SU-DHL-6 (cell line): ENCODE measurements around the gene TANC1.

Experiments
- EZH2phosphoT487 ChIP-seq: fragments of 200-600 bp; sonication (generic), shearing (Covaris generic); conservative IDR thresholded peaks from 2 replicates; pipeline ENCODE4 v1.6.1; 2018; ENCODE audit warnings: mild to moderate bottlenecking, antibody characterized with exemption, low read length, moderate library complexity, mixed read lengths
- TF ChIP-seq, protein P1 (sequence below): fragments of 200-600 bp; sonication (generic); IDR thresholded peaks from one replicate; pipeline ENCODE4 v1.5.1; 2017; ENCODE audit warnings: antibody characterized with exemption, mild to moderate bottlenecking, low read length, moderate library complexity; ENCODE audit not compliant: insufficient read depth, poor library complexity, severe bottlenecking

DNA sequence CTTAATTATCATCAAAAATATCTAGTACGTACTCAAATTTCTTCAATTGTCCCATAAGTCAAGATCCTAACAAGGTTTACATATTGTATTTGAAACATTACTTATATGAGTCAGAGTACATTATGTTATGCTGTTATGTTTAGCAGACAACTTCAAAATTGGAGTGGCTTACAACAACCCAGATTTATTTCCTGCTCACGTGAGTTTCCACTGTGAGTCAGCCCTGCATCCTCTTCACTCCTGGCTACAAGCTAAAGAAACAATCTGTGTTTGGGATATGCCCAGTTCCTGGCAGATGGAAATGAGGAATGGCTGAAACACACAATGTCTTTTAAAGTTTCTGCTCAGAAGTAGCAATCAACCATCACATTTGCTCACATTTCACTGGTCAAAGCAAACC lies 31.5 kb upstream of the TANC1 start:
- TF ChIP-seq, protein P1, sequence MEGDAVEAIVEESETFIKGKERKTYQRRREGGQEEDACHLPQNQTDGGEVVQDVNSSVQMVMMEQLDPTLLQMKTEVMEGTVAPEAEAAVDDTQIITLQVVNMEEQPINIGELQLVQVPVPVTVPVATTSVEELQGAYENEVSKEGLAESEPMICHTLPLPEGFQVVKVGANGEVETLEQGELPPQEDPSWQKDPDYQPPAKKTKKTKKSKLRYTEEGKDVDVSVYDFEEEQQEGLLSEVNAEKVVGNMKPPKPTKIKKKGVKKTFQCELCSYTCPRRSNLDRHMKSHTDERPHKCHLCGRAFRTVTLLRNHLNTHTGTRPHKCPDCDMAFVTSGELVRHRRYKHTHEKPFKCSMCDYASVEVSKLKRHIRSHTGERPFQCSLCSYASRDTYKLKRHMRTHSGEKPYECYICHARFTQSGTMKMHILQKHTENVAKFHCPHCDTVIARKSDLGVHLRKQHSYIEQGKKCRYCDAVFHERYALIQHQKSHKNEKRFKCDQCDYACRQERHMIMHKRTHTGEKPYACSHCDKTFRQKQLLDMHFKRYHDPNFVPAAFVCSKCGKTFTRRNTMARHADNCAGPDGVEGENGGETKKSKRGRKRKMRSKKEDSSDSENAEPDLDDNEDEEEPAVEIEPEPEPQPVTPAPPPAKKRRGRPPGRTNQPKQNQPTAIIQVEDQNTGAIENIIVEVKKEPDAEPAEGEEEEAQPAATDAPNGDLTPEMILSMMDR = no peak
- no peak for TF ChIP-seq EZH2phosphoT487
